Activated CD4-positive, alpha-beta T cell treated with anti-CD3 and anti-CD28 coated beads, Interleukin-2, Interleukin-4, amounts not matched to agents 100 ng/mL and 50 ng/mL, durations not matched to agents 16 hours and 8 hours (primary cell): ENCODE measurements around the gene SIVA1.

Experiments
- DNase-seq: peaks from one replicate; pipeline ENCODE4 v3.0.0-alpha.2; 2020; ENCODE audit warnings: low spot score

The SIVA1 gene

GRCh38 chr14:104752735-104753527 is at the start of gene SIVA1:
Gene SIVA1 (plus strand): TSS chr14:104753147. CDS start chr14:104753202, 55 bp downstream.
- peak; percentile 100 for DNase-seq

- DNase-seq, result no peak
Measured at GRCh38 chr14:104703269-104703668, 49.7 kb upstream of the SIVA1 start.

- DNase-seq, result no peak
Measured at GRCh38 chr14:104704252-104704651, 48.7 kb upstream of the SIVA1 start.

- DNase-seq, result no peak
Measured at GRCh38 chr14:104705340-104706047, 47.5 kb upstream of the SIVA1 start.

GRCh38 chr14:104706733-104707607 is 46.0 kb upstream of the SIVA1 start:
- no peak for DNase-seq

- no peak for DNase-seq
Measured at GRCh38 chr14:104707608-104708595, 45.0 kb upstream of the SIVA1 start.

- peak; percentile 74 for DNase-seq
Measured at GRCh38 chr14:104708606-104709268, 44.2 kb upstream of the SIVA1 start.

- DNase-seq, result no peak
Measured at GRCh38 chr14:104709387-104710039, 43.4 kb upstream of the SIVA1 start.

- no peak for DNase-seq
Measured at GRCh38 chr14:104710071-104710735, 42.7 kb upstream of the SIVA1 start.

GRCh38 chr14:104712881-104713734 is 39.8 kb upstream of the SIVA1 start:
- no peak for DNase-seq

GRCh38 chr14:104714066-104714465 is 38.9 kb upstream of the SIVA1 start:
- no peak for DNase-seq

GRCh38 chr14:104714681-104715080 is 38.3 kb upstream of the SIVA1 start:
- DNase-seq, result no peak

GRCh38 chr14:104715416-104715815 is 37.5 kb upstream of the SIVA1 start:
- no peak for DNase-seq

GRCh38 chr14:104715871-104716270 is 37.1 kb upstream of the SIVA1 start:
- DNase-seq, result no peak

GRCh38 chr14:104717137-104717536 is 35.8 kb upstream of the SIVA1 start:
- no peak for DNase-seq

- DNase-seq, result no peak
Measured at GRCh38 chr14:104717646-104718045, 35.3 kb upstream of the SIVA1 start.

- no peak for DNase-seq
Measured at GRCh38 chr14:104718147-104718546, 34.8 kb upstream of the SIVA1 start.

GRCh38 chr14:104718871-104719270 is 34.1 kb upstream of the SIVA1 start:
- no peak for DNase-seq

- DNase-seq, result no peak
Measured at GRCh38 chr14:104719343-104719742, 33.6 kb upstream of the SIVA1 start.
